Measurements from ENCODE around the gene TMEM40. TPM values are rescaled to one million over a fixed set of nuclear protein-coding genes. Genes with fewer than 3 reads are reported as not detected.

Gene TMEM40
- total RNA-seq, 2 experiments from 2014 or later: not detected

- POLR2A ChIA-PET: no interaction called here
These were observed 3.3 kb downstream of the TMEM40 start for GRCh38 chr3:12755754-12756153.

GRCh38 chr3:12754313-12754712 lies 4.7 kb downstream of the TMEM40 start:
- POLR2A ChIA-PET: no interaction called here
- CTCF ChIA-PET: no interaction called here

More at GRCh38 chr3:12755754-12756153, 3.3 kb downstream of the TMEM40 start:
- CTCF ChIA-PET: interaction anchor here (0.6 kb wide), 1 partner anchor 20 kb away, joined by 3 read pairs; no protein-coding TSS in a partner anchor

- ChIA-PET POLR2A (no interaction called here), CTCF (interaction anchor here (0.6 kb wide), 1 partner anchor 38 kb away, joined by 3 read pairs; no protein-coding TSS in a partner anchor)
These were observed 5.6 kb downstream of the TMEM40 start for GRCh38 chr3:12753275-12754028.

GRCh38 chr3:12752809-12753208 lies 6.2 kb downstream of the TMEM40 start:
- POLR2A ChIA-PET: no interaction called here
- CTCF ChIA-PET: interaction anchor here (0.6 kb wide), 1 partner anchor 39 kb away, joined by 3 read pairs; no protein-coding TSS in a partner anchor

- ChIA-PET CTCF (no interaction called here), POLR2A (no interaction called here)
These were observed 7.0 kb downstream of the TMEM40 start for GRCh38 chr3:12752102-12752501.

GRCh38 chr3:12751571-12751970 lies 7.5 kb downstream of the TMEM40 start:
- ChIA-PET POLR2A (no interaction called here), CTCF (no interaction called here)

- POLR2A ChIA-PET: interaction anchor here (0.6 kb wide), 1 partner anchor 214 kb away, joined by 3 read pairs; no protein-coding TSS in a partner anchor
- CTCF ChIA-PET: no interaction called here
These were observed 8.4 kb downstream of the TMEM40 start for GRCh38 chr3:12750658-12751071.

GRCh38 chr3:12750223-12750622 lies 8.8 kb downstream of the TMEM40 start:
- ChIA-PET POLR2A (interaction anchor here (0.5 kb wide), 1 partner anchor 745 kb away, joined by 3 read pairs; no protein-coding TSS in a partner anchor), CTCF (no interaction called here)

- ChIA-PET CTCF (no interaction called here), POLR2A (no interaction called here)
These were observed 10.6 kb downstream of the TMEM40 start for GRCh38 chr3:12748477-12748876.

GRCh38 chr3:12746419-12746818 lies 12.6 kb downstream of the TMEM40 start:
- POLR2A ChIA-PET: no interaction called here
- CTCF ChIA-PET: no interaction called here

GRCh38 chr3:12744326-12744725 lies 14.7 kb downstream of the TMEM40 start:
- CTCF ChIA-PET: interaction anchor here (1.9 kb wide), 1 partner anchor 24 kb away, joined by 5 read pairs; no protein-coding TSS in a partner anchor
- POLR2A ChIA-PET: interaction anchor here (0.6 kb wide), 1 partner anchor 79 kb away, joined by 3 read pairs; no protein-coding TSS in a partner anchor

GRCh38 chr3:12743583-12743982 lies 15.5 kb downstream of the TMEM40 start:
- ChIA-PET POLR2A (no interaction called here), CTCF (interaction anchor here (0.6 to 1.9 kb wide), 2 partner anchors 23 to 63 kb away, joined by 3 to 5 read pairs; no protein-coding TSS in a partner anchor)

GRCh38 chr3:12742330-12743107 lies 16.5 kb downstream of the TMEM40 start:
- POLR2A ChIA-PET: no interaction called here

GRCh38 chr3:12741209-12741608 lies 17.9 kb downstream of the TMEM40 start:
- POLR2A ChIA-PET: no interaction called here
- CTCF ChIA-PET: no interaction called here

More at GRCh38 chr3:12742330-12743107, 16.5 kb downstream of the TMEM40 start:
- CTCF ChIA-PET: no interaction called here

- CTCF ChIA-PET: no interaction called here
- POLR2A ChIA-PET: no interaction called here
These were observed 21.2 kb downstream of the TMEM40 start for GRCh38 chr3:12737833-12738232.

GRCh38 chr3:12737319-12737718 lies 21.7 kb downstream of the TMEM40 start:
- POLR2A ChIA-PET: no interaction called here
- CTCF ChIA-PET: no interaction called here

- CTCF ChIA-PET: interaction anchor here (0.6 kb wide), 1 partner anchor 14 kb away, joined by 3 read pairs; no protein-coding TSS in a partner anchor
- POLR2A ChIA-PET: no interaction called here
These were observed 24.1 kb downstream of the TMEM40 start for GRCh38 chr3:12734960-12735359.

- POLR2A ChIA-PET: no interaction called here
- CTCF ChIA-PET: no interaction called here
These were observed 25.5 kb downstream of the TMEM40 start for GRCh38 chr3:12733566-12733965.

- CTCF ChIA-PET: no interaction called here
- POLR2A ChIA-PET: no interaction called here
These were observed 28.4 kb downstream of the TMEM40 start for GRCh38 chr3:12730506-12731242.

GRCh38 chr3:12729051-12729651 lies 29.9 kb downstream of the TMEM40 start:
- CTCF ChIA-PET: no interaction called here
- POLR2A ChIA-PET: no interaction called here

All from activated CD8-positive, alpha-beta memory T cell treated with anti-CD3 and anti-CD28 coated beads for 36 hours (primary cell).